Loucy (cell line): Measurements from ENCODE around the gene KCTD6.

Source experiments
- CTCF ChIP-seq: fragments of 200-600 bp; sonication (generic); conservative IDR thresholded peaks from 2 replicates; pipeline ENCODE4 v1.5.1; 2014; ENCODE audit warnings: mild to moderate bottlenecking, antibody characterized with exemption, low read length
- EZH2phosphoT487 ChIP-seq: fragments of 200-600 bp; IDR thresholded peaks from 2 replicates; pipeline ENCODE4 v1.6.1; 2018; ENCODE audit warnings: antibody characterized with exemption, mild to moderate bottlenecking, moderate library complexity, borderline replicate concordance

- TF ChIP-seq CTCF (no peak), EZH2phosphoT487 (no peak)
These were observed 32.7 kb upstream of the KCTD6 start for GRCh38 chr3:58459160-58459559.
